NCI-H226 (cell line): ENCODE results near the gene PPP2R5C.

ENCODE experiments used
- DNase-seq: peaks from one replicate; pipeline ENCODE4 v3.0.0-alpha.2; 2015

PPP2R5C gene

DNA sequence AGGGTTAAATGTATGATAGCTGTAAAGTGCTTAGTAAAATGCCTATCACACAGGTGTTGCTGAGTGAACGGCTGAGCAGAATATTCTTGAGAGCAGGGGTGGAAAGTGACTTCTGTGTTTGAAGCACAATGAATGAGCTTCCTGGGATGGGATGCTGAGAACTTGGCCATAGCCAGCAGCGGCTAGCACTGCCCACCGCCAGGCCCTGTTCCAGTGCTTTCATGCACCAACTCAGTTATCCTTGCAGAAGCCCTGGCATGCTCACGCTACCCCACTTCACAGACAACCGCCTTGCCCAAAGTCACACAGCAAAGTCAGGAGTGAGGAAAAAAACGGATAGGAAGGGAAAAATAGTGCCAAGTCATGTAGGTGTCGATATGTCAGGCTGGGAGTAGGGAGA lies 213.7 kb downstream of the PPP2R5C start:
- no peak for DNase-seq
